ENCODE measurements around the gene SIX3.

The SIX3 gene

DNA sequence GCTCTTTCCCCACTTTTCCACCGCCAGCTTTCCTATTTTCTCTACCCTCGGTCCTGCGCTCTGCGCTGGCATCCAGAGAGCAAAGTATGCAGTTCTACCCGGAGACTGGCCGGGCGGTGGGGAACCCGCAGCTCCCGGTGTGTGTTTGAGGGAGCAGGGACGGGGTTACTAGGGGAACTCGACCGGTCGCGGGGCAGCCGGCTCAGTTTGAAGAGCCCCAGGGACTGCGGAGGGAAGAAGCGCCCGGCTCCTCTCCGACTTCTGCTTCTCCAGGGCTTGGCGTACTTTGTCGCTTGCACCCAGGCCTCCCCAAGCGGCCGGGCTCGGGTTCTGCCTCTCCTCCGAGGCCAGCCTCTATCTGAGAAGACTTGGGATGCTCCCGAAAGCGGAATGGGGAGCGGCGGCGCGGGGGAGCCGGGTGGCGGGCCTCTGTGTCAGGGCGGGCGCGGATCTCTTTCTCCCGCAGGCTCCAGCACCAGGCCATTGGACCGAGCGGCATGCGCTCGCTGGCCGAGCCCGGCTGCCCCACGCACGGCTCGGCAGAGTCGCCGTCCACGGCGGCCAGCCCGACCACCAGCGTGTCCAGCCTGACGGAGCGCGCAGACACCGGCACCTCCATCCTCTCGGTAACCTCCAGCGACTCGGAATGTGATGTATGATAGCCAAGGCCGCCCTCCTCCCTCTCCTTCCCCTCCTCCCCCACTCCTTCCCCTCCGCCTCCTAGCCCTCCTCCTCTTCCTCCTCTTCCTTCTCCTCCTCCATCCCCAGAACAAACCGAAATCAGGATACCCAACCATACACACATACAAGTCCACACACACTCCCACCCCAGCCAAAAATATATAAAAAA, 2.8 kb downstream of the SIX3 start:
- DNase-seq: no peak

DNA sequence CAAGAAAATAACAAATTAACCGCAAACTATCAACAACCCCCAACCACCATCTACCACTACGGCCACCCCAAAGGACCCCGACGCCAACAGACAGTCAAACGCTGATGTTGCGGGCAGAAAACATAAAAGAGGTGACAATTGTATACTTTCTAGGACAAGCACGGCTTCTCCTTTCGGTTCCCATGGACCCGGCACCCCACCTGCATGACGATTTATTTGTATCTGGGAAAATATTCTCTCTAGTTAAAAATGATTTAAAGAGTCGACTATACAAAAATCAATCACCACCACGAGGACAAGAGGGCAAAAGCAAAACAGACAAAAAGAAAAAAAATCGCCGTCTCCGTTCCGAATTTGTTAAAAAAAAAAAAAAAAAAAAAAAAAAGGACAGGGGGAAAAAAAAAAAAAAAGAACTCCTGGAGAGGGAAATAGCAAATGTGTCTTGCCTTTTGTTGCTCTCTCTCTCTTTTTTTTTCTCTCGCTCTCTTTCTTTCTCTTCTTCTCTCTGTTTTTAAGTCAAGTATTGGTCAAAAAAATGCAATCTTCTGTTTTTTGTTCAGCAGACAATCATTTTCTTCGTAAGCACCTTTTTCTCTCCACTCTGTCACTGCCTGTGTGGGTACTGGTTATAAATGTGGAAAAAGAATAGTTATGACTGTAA, 3.6 kb downstream of the SIX3 start:
- DNase-seq: no peak

DNA sequence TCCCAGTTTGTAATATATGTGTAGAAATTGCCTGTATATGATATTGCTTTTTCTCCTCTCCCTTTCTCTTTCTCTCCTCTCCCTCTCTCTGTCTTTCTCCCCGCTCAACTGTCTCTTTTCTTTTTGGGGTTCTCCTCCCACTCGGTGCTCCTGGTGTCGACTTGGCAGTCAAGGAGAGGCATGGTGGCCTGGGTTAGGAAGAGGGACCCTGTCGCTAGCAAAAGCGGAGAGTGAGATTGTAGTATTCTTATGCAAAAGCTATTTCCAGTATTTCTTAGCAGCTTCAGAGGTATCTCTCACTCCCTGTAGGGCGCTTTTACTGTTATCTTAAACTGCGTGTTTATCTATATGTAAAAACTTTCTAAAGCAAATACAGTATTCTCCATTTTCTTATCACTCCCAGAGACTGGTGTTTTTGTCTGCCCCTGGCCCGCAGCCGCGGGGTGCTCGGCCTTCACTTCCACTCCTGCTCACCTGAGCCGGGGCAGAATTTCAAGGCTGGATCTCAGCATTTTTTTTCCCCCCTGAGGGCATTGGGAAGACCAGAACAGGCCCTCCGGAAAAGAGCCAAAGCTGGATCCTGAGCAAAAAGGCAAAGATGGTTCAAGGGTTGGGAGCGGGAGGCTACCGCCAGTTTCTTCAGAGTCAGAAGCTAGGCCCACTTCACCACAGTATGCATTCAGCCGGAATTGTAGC, 4.3 kb downstream of the SIX3 start:
- DNase-seq: no peak

DNA sequence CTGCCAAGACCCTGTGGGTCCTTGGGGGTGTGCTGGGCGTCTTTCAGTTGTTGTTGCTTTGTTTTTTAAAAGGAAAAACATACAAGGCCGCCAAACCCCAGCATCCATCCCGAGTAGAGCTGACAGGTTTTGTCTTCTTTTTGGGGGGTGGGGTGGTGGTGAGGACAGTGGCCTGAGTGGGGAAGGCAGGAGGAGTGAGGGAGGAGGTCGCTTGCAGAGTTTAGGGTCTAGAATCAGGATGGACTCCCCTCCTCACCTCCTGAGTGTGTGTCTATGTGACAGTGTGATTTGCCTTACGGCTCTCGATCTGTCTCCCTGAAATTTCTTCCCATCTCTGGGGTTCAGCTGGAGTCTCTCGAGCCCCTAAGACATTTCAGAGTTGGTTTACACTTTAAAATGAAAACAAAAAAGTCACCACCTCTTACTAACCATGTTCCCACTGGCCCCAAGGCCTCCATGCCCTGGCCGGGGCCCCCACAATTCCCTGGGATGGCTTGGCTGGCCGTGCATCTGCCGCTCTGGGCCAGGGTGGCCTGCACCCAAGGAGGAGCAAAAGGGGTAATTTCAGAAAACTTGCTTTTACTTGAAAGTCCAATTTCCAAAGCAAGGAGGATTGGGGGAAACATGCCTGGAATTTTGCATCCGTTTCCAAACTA, 5.0 kb downstream of the SIX3 start:
- DNase-seq: no peak

DNA sequence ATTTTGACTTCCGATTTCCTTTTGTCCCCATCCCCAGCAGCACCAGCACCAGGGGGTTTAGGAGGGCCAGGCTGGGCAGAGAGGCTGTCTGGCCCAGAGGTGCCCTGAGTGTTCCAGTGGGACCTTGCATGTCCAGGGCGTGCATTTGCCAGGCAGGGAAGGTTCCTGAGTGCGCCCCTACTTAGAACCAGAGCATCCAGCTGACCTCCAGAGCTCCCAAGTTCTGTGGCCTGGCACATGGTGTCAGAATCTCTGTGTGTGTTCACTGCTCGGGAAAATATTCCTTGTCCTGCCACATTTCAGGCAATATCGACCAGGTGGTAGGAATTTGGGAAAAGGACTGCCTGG, 5.5 kb downstream of the SIX3 start:
- no peak for DNase-seq

DNA sequence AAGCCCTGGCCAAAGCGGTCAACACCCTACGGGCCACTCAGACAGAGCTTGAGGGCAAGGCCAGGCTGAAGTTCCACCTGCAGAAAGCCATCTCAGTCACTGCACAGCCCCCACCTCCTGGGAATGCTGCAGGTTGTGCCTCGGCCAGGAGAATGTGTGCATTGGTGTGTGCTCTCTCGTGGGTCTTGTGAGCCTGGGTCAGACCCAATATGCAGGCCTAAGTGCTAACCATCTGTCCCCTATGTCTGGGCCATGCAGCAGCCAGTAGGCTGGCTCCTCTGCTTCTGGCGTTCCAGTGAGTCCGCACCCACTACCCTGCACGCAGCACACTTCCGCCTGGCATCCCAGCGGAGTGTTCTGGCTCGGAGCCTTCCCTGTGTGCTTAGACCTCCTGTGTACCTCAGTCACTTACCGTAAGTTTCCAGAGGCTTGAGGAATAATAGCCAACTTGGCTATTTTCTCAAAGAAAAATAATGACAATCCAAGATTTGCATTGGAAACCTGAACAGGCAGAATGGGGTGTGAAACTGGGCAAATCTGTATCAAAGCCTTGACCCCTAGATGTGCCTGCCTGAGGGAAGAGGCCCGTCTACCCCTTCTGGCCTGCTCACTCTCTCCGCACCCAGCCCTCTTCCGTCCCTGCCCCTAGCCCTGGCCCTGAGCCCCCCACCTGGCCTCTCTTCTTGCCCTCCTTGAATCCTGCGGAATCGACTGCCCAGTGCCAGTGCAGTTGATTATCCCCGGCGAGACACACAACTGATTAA, 7.2 kb downstream of the SIX3 start:
- DNase-seq: no peak

DNA sequence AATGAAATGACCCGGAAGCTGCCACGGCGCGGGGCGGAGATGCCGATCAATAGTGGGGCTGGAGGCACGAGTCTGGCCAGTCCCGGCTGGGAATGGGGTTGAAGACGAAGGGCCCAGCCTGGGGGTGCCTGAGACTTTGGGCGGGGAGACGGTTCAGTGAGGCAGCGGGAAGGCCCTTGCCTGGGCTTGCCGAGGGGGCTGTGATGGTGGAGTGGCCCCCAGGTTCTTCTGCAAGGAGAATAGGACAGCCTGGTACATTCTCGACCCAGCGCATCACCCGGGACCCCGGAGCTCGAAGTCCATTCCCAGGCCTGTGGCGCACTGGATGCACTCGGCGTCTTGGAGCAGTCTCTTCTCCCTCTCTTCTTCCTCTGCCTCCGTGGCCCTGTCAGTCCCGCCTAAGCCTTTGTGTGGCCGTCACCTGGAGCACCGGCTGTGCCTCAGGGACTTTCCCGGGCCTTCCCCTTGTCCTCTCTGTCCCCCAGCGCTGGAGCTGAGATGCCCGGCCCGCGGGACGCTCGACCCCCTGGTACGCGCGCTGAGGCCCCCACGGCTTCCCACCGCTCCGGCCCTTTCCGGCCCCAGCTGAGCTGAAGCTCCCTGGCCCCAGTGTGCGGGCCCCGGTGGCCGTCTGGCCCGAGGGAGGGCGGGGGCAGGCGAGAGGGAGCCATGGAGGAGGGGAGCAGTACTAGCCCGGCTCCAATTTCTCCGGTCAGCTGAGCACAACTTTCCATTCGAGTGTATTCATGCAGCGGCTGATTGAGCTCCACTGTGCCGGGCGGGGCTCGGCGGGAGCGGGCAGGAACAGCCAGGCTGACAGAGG, 8.0 kb downstream of the SIX3 start:
- DNase-seq: no peak

DNA sequence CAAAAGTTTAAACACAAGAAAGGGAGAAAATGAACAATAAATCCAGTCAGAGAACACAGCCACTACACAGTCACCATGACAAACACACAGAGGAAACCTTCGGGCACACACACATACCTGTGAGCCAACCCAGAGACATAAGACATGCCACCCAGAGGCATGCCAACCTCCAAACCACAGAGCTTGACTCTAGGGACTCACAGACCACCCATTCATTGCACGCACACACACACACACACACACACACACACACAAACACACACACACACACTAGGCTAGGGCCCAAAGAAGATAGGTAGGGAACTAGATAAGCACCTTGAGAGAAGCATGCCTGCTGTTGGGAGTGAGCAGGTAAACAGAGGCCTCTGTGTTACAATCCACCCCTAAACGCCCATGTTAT, 9.1 kb downstream of the SIX3 start:
- no peak for DNase-seq

DNA sequence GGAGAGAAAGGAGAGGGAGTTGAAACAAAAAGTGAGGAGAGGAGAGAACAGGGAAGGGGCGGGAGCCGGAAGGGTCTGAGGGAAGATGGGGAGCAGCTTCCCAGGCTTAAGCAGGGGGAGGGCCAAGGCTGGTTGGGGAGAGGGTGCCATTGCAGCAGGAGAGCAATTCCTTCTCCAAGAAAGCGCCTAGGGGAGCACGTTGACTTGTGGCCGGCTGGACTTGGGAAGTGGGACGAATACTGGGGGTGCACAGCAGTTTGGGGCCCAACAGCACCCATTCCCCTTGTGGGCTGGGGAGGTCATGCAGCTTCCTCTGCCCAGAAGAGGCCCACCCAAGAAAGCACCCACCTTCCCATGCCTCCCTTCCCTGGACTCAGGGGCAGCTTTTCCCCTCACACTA, 9.6 kb downstream of the SIX3 start:
- DNase-seq: no peak

DNA sequence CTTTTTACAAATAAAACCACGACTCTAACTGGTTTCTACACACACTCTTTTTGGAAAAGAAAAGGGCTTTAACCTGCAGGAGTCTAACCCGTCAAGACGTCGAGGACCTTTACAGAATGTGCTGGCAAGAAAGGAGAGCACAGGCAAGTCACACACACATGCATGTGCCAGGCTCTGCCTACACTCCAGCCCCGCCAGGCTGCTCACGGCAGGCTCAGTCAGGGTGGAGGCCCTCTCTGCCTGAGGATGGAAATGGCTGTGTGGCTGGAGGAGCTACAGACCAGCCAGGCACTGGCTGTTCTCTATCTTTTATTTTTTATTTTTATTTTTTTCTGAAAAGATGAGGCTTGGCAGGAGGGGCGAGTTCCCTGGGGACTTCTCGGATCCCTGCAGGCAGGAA, 10.2 kb downstream of the SIX3 start:
- no peak for DNase-seq

DNA sequence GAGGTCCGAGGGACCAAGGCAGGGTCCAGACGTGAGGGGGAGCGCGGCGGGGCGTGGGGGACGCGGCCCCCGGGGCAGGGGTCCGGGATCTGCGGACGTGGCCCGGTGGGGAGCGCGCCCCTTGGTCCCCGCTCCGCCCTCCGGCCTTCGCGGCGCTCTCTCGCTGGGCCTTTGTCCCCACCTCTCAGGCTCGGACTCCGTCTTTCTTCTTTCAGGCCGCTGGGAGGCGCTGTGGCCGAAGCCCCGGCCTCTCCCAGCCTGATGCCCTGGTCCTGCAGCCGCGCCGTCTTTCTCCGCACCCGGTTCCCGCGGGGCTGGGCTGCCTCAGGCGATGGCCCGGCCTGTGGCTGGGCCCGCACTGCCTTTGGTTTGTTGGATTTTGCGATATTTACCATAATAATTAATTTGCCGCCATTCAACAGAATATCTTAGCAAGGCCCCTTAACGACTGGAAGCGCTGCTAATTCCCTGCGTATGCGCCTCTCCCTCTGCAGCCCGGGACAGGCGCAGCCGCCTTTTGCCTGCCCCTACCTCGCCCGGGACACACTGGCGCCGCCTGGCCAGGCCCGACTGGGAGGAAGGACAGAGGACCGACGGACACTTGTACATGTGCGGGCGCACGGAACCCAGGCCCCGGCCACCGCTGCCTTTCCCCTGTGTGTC, 10.8 kb downstream of the SIX3 start:
- DNase-seq: no peak

DNA sequence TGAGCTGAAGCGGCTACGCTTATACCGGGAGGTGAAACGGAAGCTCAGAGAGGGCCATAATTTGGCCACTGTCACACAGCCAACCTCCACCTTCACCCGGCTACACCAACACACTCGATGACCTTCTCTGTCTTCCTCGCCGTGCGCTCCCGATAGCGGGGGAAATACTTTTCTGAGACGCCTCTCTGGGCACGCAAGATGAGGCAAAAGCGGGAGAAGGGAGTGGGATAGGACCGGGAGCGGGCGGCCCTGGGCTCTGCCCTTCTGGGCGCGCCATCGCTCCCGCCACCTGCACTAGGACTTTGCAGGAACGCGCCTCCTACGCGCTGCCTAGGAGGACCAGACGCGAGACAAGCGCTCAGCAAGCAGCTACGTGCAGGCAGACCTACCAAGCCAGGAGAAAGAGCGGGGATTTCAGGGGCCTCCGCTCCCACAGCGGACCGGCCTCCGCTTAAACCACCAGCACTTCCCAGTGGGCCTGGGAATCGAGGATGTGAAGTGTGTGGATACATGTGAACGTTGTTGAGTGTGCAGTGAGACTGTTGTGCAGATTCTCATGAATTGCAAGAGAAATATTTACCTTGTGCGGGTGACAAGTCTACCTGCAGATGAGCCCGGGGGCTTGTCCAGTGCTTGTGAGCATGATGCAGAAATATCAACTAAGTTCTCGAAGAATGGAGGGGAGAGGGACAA, 11.4 kb downstream of the SIX3 start:
- DNase-seq: no peak

DNA sequence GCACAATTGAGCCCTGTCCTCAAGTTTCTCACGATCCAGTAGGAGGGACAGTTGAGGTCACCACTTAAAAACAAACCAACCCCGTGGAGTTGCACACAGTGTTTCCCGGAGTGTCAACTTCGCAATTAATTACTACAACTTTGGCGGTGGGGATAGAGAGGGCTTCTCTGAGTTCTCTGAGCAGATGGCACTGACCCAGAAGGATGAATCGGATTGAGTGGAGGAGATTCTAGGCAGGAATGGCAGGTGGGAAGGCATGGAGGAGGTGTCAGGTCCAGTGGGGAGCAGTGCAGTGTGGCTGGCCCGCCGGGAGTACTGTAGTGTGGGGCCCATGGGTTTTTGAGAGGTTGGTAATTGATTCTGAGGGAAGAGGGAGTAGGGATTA, 12.0 kb downstream of the SIX3 start:
- DNase-seq: no peak

DNA sequence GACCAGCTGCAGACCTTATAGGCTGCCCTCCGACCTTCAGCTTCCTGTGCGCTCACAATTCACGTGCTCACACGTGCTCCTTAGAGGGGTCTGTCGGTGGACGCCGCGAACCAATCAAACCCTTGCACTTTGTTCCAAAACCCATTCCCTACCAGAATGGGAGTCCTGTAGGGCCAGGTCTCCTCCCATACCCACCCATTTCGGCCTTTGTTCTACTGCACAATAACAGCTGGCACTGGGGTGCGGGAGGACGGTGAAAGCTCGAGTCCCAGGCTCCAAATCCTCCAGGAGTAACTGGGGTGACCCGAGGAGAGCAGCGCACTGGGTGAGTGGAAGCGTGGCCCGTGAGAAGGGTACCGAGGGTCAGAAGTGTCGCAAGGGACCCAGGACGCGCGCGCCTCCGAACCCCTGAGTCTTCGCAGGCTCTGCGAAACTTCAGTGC, 13.0 kb downstream of the SIX3 start:
- DNase-seq: no peak

DNA sequence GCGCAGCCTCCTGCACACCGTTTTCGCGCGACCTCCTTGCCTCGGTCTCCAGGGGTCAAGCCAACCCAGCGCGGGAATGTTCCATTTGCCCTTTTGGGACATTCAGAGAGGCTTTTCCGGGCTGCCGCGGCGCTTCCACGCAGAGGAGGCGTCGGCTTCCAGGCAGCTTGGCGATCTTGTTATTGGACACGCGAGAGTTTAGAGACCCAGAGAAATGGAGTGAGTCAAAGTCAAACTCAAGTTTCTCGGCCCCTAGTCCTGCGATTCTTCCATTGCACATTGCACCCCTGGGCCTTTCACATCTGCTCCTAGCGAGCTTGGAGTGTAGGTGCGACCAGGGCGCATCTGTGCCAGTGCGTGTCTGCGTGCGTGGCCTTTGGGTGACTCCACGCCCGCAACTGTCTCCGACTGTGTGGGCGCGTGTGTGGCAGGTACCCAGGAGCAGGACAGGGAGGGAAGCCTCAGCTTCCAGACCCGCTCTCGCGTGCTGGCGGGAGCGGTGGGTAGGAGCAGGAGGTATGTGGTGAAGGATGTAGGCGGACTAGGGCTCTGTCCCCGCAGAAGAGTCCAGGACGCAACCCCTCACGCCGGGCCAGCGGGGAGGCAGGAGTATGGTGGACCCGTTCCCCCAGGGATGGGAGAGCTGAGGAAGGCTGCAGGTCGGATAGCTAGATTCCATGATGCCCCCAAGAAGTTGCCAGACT, 13.5 kb downstream of the SIX3 start:
- no peak for DNase-seq

DNA sequence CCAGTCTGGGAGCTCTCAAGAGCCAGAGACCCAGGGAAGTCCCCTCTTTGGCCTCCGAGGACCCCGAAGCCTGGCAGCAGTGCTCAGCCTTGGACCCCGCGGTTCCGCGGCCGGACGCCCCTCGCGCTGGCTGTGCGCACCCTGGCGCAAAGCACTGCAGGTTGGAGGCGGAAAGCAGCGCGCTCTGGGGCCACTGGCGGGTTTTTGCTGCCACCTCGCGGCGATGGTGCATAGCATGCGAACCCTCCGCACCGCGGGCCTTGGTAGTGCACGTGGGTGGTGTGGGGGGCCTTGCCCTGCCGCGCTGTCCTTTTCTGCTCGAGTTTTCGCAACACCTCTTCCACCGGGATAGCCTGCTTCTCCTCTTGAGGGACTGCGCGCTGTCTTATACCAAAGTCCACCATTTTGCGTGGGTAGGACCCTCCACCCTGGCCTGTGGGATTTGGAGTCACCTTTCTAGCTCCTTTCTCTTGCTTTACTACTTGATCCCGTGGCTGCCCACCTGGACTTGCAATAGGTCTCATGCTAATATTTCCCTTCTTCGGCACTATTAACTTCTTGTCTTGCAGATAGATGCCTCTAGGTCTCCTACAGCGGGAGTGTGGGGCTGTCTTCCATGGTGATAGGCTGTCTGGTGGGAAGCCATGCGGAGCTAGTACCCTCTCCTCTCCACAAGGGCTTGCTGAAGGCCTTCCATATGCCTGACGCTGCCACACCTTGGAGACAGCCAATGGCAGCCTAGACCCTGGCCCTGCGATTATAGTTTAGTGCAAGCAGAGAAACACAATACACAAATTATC, 14.3 kb downstream of the SIX3 start:
- peak; percentile 58 for DNase-seq

DNA sequence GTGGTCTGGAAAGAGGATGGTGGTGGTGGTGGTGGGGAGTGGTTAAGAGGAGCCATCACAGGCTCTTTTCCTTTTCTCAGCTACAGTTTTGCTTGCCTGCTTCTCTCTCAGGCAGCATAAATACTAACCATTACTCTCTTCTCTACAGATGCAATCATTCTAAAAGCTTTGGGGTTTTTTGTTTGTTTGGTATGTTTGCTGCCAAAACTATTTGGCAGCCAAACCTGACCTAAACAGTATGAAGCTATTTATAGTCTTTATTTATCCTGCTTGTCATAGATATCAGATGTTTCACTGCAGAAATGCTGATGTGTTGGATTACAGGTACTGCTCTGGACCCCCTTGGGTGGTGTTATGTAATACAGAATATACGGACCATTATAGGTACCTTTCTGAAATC, 15.3 kb downstream of the SIX3 start:
- no peak for DNase-seq

DNA sequence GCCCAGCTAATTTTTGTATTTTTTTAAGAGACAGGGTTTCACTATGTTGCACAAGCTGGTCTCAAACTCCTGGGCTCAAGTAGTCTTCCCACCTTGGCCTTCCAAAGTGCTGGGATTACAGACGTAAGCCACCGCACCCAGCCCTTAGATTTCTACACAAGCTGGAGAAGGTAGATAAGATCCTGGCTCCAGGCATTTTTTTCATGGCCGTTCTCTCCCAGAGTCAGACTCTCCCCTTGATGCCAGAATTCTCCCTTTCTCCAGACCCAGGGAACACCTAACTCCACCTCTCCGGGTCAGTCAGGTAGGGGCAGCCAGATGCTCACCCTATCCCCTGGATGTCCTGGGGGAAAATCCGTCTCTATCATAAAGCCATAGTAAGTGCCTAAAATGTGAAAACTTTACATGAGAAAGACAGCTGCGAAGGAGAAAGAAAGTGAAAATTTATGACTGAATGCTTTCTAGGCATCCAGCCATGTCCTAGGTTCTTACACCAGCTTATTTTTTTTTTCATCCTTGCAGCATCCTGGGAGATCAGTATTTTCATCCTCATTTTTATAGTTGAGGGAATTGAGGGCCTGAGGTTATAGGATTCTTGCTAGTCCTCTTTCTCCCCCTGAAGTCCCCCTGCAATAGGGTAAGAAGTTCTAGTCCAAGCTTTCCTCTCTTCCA, 16.3 kb downstream of the SIX3 start:
- DNase-seq: no peak

DNA sequence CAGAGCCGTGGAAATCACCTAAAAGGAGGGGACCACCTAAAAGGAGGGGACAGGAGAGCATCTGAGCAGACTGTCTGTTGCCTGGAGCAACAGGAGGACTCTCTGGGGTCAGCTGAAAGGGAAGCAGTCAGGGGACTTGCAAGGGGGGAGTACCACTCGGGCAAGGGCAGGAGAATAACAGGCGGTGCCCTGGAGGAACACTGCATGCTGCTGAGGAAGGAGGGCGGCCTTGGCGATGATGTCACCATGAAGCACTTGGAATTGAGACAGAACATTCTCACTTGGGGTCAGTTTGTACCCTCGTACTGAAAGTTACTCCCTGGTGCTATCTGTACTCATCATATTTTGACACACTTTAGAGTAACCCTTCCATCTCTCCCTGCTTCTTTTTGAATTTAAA, 18.4 kb downstream of the SIX3 start:
- no peak for DNase-seq
